NCI-H1092 (cell line): ENCODE data around the gene DMAC1.
A peak's percentile ranks its signal among the peaks of the same experiment; 100 is the strongest.

Source experiments
- DNase-seq: peaks from one replicate; lab custom pipeline; 2025; lab: John Stamatoyannopoulos, UW

The DMAC1 gene

GRCh38 chr9:7799234-7799943, at the start of gene DMAC1:
Gene DMAC1, minus strand, starts transcription at chr9:7799778. Its CDS starts 44 bp downstream, at chr9:7799734.
- DNase-seq = peak; percentile 86

- no peak for DNase-seq
Measured at GRCh38 chr9:7849362-7849761, 49.8 kb upstream of the DMAC1 start.

GRCh38 chr9:7848498-7848897, 48.9 kb upstream of the DMAC1 start:
- no peak for DNase-seq

- no peak for DNase-seq
Measured at GRCh38 chr9:7844242-7844641, 44.7 kb upstream of the DMAC1 start.

GRCh38 chr9:7841831-7842230, 42.3 kb upstream of the DMAC1 start:
- DNase-seq = no peak

- no peak for DNase-seq
Measured at GRCh38 chr9:7834531-7834930, 35.0 kb upstream of the DMAC1 start.

GRCh38 chr9:7828334-7828733, 28.8 kb upstream of the DMAC1 start:
- DNase-seq = no peak

- DNase-seq = no peak
Measured at GRCh38 chr9:7827792-7828191, 28.2 kb upstream of the DMAC1 start.

- DNase-seq = no peak
Measured at GRCh38 chr9:7827056-7827455, 27.5 kb upstream of the DMAC1 start.

GRCh38 chr9:7823651-7824050, 24.1 kb upstream of the DMAC1 start:
- DNase-seq = no peak

GRCh38 chr9:7819984-7820383, 20.4 kb upstream of the DMAC1 start:
- DNase-seq = no peak

- DNase-seq = no peak
Measured at GRCh38 chr9:7816021-7816420, 16.4 kb upstream of the DMAC1 start.

GRCh38 chr9:7813030-7813429, 13.5 kb upstream of the DMAC1 start:
- DNase-seq = no peak

- DNase-seq = no peak
Measured at GRCh38 chr9:7811677-7812076, 12.1 kb upstream of the DMAC1 start.

- no peak for DNase-seq
Measured at GRCh38 chr9:7802666-7803065, 3.1 kb upstream of the DMAC1 start.

GRCh38 chr9:7799944-7800285, 337 bp upstream of the DMAC1 start:
- no peak for DNase-seq

- DNase-seq = no peak
Measured at GRCh38 chr9:7794196-7794595, 5.4 kb downstream of the DMAC1 start.

- no peak for DNase-seq
Measured at GRCh38 chr9:7791394-7791793, 8.2 kb downstream of the DMAC1 start.

GRCh38 chr9:7790819-7791182, 8.8 kb downstream of the DMAC1 start:
- no peak for DNase-seq

- no peak for DNase-seq
Measured at GRCh38 chr9:7790022-7790818, 9.4 kb downstream of the DMAC1 start.

GRCh38 chr9:7788772-7789171, 10.8 kb downstream of the DMAC1 start:
- no peak for DNase-seq

- DNase-seq = no peak
Measured at GRCh38 chr9:7785813-7786212, 13.8 kb downstream of the DMAC1 start.

GRCh38 chr9:7784472-7784871, 15.1 kb downstream of the DMAC1 start:
- no peak for DNase-seq

GRCh38 chr9:7783635-7784063, 15.9 kb downstream of the DMAC1 start:
- no peak for DNase-seq
